GM18861 (cell line): ENCODE measurements around the gene MRTFB.
"Not testable (repeated sequence)": the region's sequence is repeated elsewhere in the genome, so short reads cannot be mapped to it uniquely, and the experiment has no call there.

Source experiments
- ATAC-seq: cut with Tn5 transposase; IDR thresholded peaks from one replicate; pipeline ENCODE4 v1.9.1; 2021; ENCODE audit not compliant: unreplicated experiment

Gene MRTFB

DNA sequence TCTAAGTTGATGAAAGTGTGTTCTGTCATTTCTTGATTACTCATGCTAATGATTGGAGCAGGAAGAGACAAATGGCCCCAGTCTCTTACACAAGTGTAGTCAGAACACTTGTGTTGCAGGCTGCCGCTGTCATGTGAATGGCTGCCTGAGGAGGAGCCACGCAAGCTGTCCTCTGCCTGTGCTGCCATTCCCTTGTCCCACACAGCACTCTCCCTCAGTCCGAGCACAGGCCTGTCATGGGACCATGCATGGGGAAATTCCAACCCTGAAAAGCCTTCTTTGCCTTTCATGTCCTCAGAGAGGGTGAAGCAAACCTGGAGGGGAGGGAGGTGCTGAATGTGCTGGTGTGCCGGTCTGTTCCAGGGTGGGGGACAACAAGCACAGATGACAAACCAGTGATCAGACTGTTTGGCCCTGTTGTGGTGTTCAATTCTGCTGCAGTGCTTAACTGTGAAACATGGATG lies 109.4 kb downstream of the MRTFB start:
- no peak for ATAC-seq

GRCh38 chr16:14181371-14182050 lies 110.4 kb downstream of the MRTFB start:
- no peak for ATAC-seq

DNA sequence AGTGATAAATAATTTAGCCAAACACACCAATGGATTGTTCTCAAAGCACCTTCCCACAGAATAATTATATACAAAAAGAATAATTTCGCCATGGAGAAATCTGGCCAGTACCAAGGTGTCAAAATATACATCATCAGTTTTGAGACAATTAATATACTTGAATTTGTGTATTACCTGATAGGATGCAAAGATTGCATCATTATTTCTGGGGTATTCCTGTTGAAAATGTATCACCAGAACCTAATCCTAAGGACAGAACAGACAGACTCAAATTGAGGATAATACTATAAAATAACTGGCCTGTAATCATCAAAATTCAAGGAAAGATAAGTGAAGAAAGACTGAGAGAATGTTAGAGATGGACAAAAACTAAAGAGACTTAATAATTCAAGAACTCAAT lies 111.9 kb downstream of the MRTFB start:
- no peak for ATAC-seq

DNA sequence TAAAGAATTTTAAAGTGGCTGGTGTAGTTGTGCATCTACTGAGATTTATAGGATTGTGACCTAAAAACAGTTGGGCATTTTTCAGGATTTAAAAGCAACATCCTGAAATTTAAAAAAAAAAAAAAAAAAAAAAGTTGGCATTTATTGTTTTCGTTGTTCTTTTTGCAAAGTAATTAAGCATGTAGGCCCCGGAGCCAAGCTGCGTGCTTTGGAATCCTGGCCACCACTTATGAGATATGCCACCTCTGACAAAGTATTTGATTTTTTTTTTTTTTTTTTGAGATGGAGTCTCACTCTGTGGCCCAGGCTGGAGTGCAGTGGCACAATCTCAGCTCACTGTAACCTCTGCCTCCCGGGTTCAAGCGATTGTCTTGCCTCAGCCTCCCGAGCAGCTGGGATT lies 112.8 kb downstream of the MRTFB start:
- ATAC-seq = not testable (repeated sequence)

- no peak for ATAC-seq
Measured at GRCh38 chr16:14186007-14186794, 115.1 kb downstream of the MRTFB start.

GRCh38 chr16:14186795-14187221 lies 115.7 kb downstream of the MRTFB start:
- ATAC-seq = no peak

DNA sequence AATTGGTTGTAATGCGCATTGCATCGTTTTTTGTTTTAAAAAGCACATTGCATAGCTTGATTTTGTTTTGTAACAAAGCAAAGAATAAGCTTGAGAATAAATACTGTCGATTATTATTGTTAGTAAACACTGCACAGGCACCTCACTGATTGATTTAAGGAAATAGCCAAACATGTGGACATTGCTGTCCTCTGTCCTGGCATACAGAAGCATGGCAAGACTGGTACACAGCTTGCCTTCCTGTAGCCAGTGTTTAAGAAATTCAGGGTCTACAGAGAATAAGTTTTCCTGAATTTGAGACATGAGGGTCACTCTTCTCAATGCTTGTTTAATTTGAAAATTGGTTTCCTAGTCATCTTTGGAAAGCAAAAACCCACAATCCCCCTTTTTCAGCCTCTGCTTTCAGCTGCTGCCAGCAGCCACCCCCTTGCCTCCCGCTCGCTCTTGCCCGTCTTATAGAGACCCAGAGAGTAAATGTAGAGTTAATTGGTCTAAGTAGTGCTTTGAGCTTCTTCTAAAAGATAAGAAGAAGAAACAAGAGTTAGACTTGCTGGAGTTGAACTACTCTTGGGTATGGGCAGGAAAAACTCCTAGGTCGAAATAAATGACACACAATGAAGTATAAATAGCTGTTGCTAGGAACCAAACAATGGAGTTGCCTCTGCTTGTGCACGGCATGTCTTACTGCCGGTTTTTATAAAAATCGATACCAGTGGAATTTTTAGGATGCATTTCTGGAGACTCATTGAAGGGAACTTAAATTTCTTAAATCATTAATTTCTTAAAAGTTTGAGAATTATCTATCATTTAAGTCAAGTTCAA lies 116.6 kb downstream of the MRTFB start:
- ATAC-seq = no peak

DNA sequence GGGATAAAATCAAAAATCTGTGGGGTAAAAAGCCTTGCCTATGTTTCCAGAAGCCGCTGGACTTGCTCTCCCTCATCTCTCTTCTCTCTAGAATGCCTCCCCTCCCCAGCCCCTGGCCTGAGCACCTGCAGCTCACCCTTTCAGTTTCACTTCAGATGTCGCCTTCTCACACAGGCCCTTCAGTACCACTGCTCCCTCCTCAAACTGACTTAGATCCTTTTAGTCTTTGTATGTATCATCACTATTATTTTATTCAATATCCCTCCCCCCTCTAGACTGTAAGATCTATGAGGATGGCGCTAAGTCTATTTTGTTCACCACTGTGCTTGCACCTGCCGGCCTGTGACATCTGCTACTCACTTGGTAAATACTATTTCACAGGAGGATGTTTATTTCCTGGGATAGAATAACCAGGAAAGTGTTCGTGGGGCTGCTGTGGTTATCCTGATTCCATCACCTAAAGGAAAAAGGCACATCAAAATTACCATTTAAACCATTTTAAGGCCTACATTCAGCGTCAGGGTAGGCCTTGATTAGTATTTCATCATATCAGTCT lies 122.3 kb downstream of the MRTFB start:
- ATAC-seq = no peak

DNA sequence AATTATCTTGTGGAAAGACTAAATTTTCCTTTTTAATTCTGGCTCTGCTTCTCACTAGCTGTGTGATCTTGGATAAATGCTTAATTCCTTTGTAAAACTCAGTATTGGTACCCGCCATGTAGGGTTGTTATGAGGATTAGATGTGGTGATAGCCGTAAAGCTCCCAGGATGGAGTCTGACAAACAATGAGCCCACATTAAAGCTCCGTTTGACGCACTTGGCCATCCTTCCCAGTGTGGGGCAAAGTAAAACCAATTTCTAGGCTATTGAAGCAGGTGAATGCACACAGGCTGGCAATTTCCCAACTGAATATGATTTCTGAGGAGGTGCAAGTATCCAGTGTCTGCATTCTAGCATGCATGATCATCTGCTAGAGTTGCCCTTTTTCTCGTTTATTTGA lies 123.6 kb downstream of the MRTFB start:
- no peak for ATAC-seq

DNA sequence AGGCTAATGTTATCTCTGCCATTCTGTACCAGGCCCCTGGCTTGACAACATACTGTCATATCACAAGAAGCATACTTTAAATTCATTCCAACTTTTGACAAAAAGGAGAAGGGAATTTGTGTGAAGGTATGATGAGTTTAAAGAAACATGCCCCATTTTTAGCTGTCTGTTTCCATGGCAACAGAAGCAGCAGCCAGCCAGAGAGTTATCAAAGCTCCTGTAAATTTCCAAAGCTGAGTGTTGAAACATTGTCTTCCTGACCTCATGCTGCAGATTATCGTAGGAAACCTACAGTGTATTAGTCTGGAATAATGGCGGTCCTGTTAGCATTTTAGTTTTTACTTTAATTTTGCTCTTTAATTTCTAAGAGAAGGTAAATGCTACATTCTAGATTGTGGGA lies 124.9 kb downstream of the MRTFB start:
- ATAC-seq = no peak

DNA sequence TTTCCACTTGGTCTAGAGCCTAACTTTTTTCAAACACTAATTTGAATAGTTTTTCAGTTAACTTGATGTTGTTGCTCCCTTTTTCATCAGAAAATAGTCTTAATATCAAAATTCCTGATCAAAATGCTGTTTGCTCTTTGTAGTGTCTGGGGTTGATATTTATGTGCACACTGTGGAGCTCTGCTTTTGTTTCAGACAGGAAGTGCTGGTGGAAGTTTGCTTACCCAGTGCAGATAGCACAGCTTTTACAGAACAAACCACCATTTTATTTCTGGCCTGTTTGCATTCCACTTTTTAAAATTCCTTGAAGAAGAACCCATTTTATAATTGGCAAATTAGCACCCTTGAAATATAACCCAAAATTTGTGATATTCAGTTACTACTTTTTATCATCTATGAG lies 125.4 kb downstream of the MRTFB start:
- ATAC-seq = no peak

GRCh38 chr16:14198012-14198411 lies 126.9 kb downstream of the MRTFB start:
- ATAC-seq = no peak

DNA sequence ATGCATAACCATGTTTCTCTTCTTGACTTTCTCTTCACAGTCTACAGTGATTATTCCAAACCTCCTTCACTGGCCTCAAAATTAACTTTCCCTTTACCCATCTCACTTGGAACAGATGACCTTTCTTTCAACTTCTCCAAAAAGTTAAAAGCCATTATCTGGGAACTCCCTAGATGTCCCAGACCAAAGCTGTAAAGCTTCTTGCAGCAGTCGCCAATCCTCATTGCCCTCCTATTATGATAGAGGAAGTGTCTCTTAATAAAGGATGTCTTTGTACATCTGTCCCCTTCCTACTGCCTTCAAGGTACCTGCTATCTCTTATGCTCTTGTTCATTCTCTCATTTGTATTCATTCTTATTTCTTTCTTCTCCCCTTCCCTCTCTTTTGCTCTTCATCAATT lies 127.5 kb downstream of the MRTFB start:
- ATAC-seq = no peak

GRCh38 chr16:14199199-14199598 lies 128.1 kb downstream of the MRTFB start:
- ATAC-seq = no peak

DNA sequence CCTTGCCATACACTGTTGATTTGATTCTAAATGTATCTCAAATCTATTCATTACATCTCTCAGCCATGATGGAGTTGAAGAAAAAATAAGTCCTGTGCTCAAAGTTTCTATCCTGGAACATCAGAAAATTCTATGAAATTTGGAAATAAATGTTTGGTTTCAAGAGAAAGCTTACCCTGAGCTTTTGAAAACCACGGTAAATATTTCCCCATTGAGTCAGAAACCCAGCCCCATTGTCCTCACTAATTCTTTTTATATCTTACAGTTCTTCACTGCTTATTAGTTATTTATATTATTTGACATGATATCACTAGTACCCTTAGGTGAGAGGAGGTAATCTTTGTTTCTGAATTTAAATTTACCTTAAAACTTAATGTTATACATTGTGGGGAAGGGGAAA lies 128.5 kb downstream of the MRTFB start:
- ATAC-seq = no peak

GRCh38 chr16:14202095-14202494 lies 131.0 kb downstream of the MRTFB start:
- ATAC-seq = no peak

- no peak for ATAC-seq
Measured at GRCh38 chr16:14202697-14203096, 131.6 kb downstream of the MRTFB start.

- ATAC-seq = no peak
Measured at GRCh38 chr16:14203166-14203565, 132.0 kb downstream of the MRTFB start.

DNA sequence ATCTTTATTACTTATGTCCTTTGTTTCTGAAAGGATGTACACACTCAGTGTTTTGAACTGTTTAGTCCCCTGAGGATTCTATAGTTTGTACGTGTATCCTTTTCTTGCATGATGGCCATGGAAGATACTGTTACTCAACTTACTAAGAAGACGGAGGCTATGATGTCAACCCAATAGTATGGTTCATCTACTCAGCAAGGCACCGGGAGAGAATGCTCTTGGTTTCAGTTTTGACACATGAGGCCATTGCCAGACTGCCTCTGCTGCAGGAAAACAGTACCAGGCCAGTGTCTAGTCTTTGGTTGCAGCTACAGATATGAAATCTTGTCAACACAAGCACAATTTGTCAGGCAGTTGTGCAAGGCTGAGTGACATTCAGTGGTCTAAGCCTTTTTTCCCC lies 134.5 kb downstream of the MRTFB start:
- ATAC-seq = no peak

DNA sequence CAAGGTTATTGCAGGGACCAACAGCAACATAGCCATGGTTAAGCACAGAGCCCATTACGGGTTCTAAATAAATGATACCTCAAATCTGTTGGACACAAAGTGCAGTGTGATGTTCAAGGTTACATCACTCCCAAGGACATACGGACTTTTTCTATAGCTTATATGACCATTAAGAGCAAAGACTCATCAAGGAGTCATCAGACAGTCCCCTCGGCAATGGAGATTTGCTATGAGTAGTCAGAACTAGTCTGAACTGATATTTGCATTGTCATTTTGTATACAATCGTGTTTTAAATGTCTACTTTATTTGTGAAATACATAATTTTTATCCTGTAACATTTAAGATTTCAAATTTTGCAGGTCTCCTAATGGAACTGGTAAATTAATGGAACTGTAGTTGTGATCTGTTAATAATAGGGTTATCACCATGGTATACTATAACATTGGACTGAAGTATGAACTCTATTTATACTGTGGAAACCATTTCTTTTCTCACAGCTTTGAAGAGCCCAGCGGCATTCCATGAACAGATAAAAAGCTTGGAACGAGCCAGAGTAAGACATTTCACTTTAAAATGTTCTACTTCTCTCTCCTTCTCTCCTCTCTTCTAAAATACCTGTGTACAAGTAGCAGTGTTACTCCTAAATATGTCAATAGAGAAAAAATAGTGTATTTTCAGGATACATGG lies 140.9 kb downstream of the MRTFB start:
- no peak for ATAC-seq

GRCh38 chr16:14215941-14216340 lies 144.8 kb downstream of the MRTFB start:
- no peak for ATAC-seq
